Activated T-cell treated with anti-CD3 and anti-CD28 coated beads, Interleukin-2, amount 50 U/mL, for 24 hours (primary cell): Measurements from ENCODE around the gene ETF1.
"Not testable (repeated sequence)": the region's sequence is repeated elsewhere in the genome, so short reads cannot be mapped to it uniquely, and the experiment has no call there.

Experiments used
- DNase-seq: peaks from one replicate; pipeline ENCODE4 v3.0.0-alpha.2; 2020
- H3K27ac Mint-ChIP-seq: 2 replicates; pipeline ENCODE4 v1.8.0; 2020; ENCODE audit warnings: mild to moderate bottlenecking, mixed read lengths
- H3K27me3 Mint-ChIP-seq: 2 replicates; pipeline ENCODE4 v1.8.0; 2020; ENCODE audit warnings: mixed read lengths
- H3K36me3 Mint-ChIP-seq: 2 replicates; pipeline ENCODE4 v1.8.0; 2020; ENCODE audit warnings: low read depth, mixed read lengths
- H3K4me1 Mint-ChIP-seq: 2 replicates; pipeline ENCODE4 v1.8.0; 2020; ENCODE audit warnings: low read depth, mixed read lengths
- H3K4me3 Mint-ChIP-seq: 2 replicates; pipeline ENCODE4 v1.8.0; 2020; ENCODE audit warnings: mild to moderate bottlenecking, moderate library complexity, mixed read lengths
- H3K9me3 Mint-ChIP-seq: 2 replicates; pipeline ENCODE4 v1.8.0; 2020; ENCODE audit warnings: mixed read lengths

ETF1 gene

GRCh38 chr5:138495351-138495750 is 47.7 kb downstream of the ETF1 start:
- H3K27ac Mint-ChIP-seq: peak overlapping the region; percentile 79
- no peak overlapping the region for H3K4me3 Mint-ChIP-seq
- no peaks in the 10 kb centered on the region for H3K9me3 Mint-ChIP-seq

DNA sequence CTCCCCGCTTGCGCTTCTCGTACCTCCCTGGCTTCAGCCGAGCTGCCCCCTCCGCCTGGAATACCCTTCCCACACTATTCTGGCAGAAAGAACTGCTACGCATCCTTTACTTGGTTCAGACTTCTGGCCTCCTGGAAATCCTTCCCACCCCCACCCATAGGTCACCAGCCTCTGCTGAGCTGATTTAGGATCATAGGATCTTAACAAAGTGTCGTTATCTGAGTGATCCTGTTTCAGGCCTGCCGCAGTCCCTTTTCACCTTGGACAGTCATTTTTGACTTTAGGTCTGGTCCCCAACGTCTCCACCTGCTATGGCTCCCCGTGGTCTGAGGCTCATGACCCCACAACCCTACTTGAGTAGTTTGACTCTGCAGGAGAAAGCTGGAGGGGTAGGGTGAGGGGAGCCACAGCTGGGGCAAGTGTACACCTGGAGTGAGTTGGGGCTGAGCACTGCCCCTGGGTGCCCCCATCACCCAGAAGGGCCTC is 50.4 kb downstream of the ETF1 start:
- no peaks in the 10 kb centered on the region for H3K36me3 Mint-ChIP-seq
- DNase-seq: no peak
- H3K27ac Mint-ChIP-seq: peak overlapping the region; percentile 81
- peaks cover 30% of the 10 kb centered on the region for H3K27me3 Mint-ChIP-seq
- H3K9me3 Mint-ChIP-seq: no peaks in the 10 kb centered on the region
- H3K4me1 Mint-ChIP-seq: peaks cover 17% of the 10 kb centered on the region
- H3K4me3 Mint-ChIP-seq: peak overlapping the region; percentile 81

More at GRCh38 chr5:138495351-138495750, 47.7 kb downstream of the ETF1 start:
- no peaks in the 10 kb centered on the region for H3K36me3 Mint-ChIP-seq
- no peak for DNase-seq
- H3K4me1 Mint-ChIP-seq: peaks cover 17% of the 10 kb centered on the region
- peaks cover 18% of the 10 kb centered on the region for H3K27me3 Mint-ChIP-seq

- Mint-ChIP-seq H3K4me3 (peak overlapping the region; percentile 81), H3K27ac (peak overlapping the region; percentile 81), H3K9me3 (no peaks in the 10 kb centered on the region), H3K36me3 (no peaks in the 10 kb centered on the region), H3K4me1 (peaks cover 17% of the 10 kb centered on the region), H3K27me3 (peaks cover 30% of the 10 kb centered on the region)
- peak; percentile 86 for DNase-seq
These were observed 51.1 kb downstream of the ETF1 start for GRCh38 chr5:138491669-138492559.

DNA sequence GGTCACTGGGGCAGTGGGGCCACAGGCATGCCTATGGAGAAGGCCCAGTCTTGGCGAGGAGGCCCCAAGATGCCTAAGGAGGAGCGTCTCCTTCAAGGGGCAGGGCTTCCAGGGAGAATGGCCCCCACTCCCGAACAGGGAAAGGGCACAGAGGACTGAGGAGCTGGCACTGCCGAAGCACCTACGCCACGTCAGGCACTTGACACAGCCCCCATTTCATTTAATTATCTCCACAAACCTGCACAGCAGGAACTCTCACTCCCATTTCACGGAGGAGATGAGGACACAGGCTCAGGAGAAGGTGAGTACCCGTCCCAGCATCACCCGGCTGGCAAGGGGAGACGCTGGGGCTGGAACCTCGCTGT is 51.8 kb downstream of the ETF1 start:
- Mint-ChIP-seq H3K36me3 (no peaks in the 10 kb centered on the region), H3K27me3 (peaks cover 30% of the 10 kb centered on the region), H3K4me3 (peak overlapping the region; percentile 29), H3K27ac (peak overlapping the region; percentile 22), H3K4me1 (peaks cover 17% of the 10 kb centered on the region), H3K9me3 (no peaks in the 10 kb centered on the region)
- DNase-seq: no peak

- Mint-ChIP-seq H3K27ac (peak overlapping the region; percentile 22), H3K4me1 (peaks cover 17% of the 10 kb centered on the region), H3K9me3 (no peaks in the 10 kb centered on the region), H3K27me3 (peaks cover 30% of the 10 kb centered on the region), H3K36me3 (no peaks in the 10 kb centered on the region), H3K4me3 (peak overlapping the region; percentile 29)
- DNase-seq: no peak
These were observed 52.3 kb downstream of the ETF1 start for GRCh38 chr5:138490648-138491283.

DNA sequence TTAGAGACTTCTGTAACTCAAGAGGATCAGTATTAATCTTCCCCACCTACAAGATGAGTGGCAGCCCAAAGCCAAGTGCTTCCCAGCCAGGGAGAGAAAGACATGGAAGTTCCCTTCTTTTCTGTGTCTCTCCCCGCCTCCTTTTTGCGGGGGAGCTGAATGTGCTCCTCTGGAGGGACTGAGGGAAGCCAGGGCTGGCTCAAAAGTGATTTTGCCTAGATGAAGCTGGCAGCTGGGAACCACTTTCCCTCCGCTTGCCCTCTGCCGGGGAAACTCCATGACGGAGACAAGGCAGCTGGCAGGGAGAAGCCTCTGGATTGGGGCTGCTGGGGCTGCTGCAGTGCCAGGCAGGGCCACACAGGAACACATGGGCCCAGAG is 53.4 kb downstream of the ETF1 start:
- H3K4me3 Mint-ChIP-seq: no peak overlapping the region
- H3K36me3 Mint-ChIP-seq: no peaks in the 10 kb centered on the region
- H3K27ac Mint-ChIP-seq: no peak overlapping the region
- H3K4me1 Mint-ChIP-seq: peaks cover 17% of the 10 kb centered on the region
- DNase-seq: no peak
- peaks cover 30% of the 10 kb centered on the region for H3K27me3 Mint-ChIP-seq
- H3K9me3 Mint-ChIP-seq: no peaks in the 10 kb centered on the region

DNA sequence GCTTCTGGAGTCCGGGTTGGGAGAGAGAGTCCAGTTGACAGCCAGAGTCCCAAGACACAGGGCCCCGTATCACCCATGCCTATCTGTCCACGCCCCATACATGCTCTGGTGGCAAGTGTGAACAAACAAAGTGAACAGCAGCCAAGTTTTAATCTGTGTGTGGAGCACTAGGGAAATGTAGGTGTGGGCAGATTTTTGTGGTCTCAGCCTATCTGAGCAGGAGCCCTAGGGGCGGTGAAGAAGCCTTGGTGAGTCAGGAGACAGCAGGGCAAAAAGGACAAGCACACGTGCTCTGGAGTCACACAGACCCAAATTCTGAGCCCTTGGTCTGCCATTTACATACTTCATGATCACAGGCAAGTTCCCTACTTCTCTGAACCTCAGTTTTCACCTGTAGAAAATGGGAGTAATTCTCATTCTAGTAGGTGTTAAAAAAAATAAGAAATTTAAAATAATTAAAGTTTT is 54.5 kb downstream of the ETF1 start:
- Mint-ChIP-seq H3K36me3 (no peaks in the 10 kb centered on the region), H3K27me3 (peaks cover 30% of the 10 kb centered on the region), H3K4me3 (no peak overlapping the region), H3K4me1 (peaks cover 17% of the 10 kb centered on the region), H3K9me3 (no peaks in the 10 kb centered on the region), H3K27ac (no peak overlapping the region)
- DNase-seq: no peak

DNA sequence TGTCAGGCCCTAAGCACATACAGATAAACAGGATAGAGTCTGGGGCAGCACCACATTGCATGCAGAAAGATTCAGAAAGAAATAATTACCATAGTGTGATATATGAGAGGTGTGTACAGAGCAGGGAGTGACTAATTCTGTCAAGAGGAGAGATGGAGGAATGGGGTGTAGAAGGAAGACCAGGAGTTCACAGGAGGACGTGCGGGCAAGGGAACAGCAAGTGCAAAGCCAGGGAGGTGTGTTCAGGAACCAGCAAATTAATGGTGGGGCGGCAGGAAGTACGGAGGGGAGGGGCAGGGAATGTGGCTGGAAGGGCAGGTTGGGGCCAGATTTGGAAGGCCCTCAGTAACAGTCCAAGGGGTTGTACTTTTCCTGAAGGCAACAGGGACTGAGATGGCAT is 60.4 kb downstream of the ETF1 start:
- H3K4me1 Mint-ChIP-seq: no peaks in the 10 kb centered on the region
- H3K9me3 Mint-ChIP-seq: no peaks in the 10 kb centered on the region
- no peak overlapping the region for H3K4me3 Mint-ChIP-seq
- H3K27ac Mint-ChIP-seq: no peak overlapping the region
- DNase-seq: no peak
- no peaks in the 10 kb centered on the region for H3K27me3 Mint-ChIP-seq
- H3K36me3 Mint-ChIP-seq: no peaks in the 10 kb centered on the region

DNA sequence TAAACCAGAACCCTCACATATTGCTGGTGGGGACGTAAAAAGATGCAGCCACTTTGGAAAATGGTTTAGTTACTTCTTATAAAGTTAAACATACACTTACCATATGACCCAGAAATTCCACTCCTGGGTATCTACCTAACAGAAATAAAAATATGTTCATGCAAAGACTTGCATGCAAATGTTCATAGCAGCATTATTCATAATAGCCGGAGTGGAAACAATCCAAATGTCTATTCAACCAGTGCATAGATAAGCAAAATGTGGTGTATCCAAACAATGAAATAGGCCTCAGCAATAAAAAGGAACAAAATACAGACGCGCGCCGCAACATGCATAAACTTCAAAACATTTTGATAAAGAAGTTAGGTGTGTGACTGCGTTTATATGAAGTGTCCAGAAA is 66.1 kb downstream of the ETF1 start:
- Mint-ChIP-seq H3K36me3 (no peaks in the 10 kb centered on the region), H3K4me1 (peaks cover 5% of the 10 kb centered on the region), H3K9me3 (no peaks in the 10 kb centered on the region), H3K27me3 (no peaks in the 10 kb centered on the region), H3K27ac (no peak overlapping the region), H3K4me3 (no peak overlapping the region)
- DNase-seq: no peak

GRCh38 chr5:138473151-138473550 is 69.9 kb downstream of the ETF1 start:
- H3K9me3 Mint-ChIP-seq, H3K4me3 Mint-ChIP-seq, H3K36me3 Mint-ChIP-seq, H3K27me3 Mint-ChIP-seq, DNase-seq, H3K27ac Mint-ChIP-seq: not testable (repeated sequence)
- H3K4me1 Mint-ChIP-seq: peaks cover 11% of the 10 kb centered on the region

DNA sequence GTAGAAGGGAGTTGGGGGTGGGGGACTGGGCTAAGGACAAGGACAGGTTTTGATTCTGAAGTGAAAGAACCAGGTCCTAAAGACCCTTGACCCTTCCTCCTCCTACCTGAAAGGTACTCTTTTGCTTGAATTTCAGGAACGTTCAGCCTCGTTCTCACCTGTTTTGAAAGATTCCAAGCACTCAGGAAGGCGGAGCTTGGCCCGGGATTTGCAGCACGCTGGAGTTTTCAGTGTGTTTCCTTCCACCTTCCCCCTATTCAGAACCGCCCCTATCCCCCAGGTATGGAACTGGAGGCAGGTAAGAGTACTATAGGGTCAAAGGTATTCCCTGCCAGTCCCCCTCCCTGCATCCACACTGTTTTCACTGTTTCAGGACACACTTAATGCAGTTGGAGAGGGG is 70.7 kb downstream of the ETF1 start:
- H3K4me1 Mint-ChIP-seq: peaks cover 19% of the 10 kb centered on the region
- DNase-seq: no peak
- no peaks in the 10 kb centered on the region for H3K27me3 Mint-ChIP-seq
- H3K27ac Mint-ChIP-seq: no peak overlapping the region
- H3K9me3 Mint-ChIP-seq: no peaks in the 10 kb centered on the region
- no peak overlapping the region for H3K4me3 Mint-ChIP-seq
- peaks cover 17% of the 10 kb centered on the region for H3K36me3 Mint-ChIP-seq

DNA sequence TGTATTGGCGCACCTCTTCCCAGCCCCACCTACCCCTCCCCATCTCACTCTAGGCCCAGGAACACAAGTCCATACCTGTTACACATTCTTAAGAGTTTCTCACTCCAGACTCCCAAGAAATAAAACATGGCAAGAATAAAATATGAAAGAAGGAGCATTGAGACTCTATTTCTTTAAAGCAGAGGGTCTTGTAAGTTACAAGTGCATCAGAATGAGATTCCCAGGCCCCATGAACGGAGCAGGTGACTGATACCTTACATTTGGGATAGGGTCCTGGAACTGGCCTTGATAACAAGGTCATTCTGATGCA is 72.0 kb downstream of the ETF1 start:
- no peak for DNase-seq
- H3K4me1 Mint-ChIP-seq: peaks cover 25% of the 10 kb centered on the region
- no peaks in the 10 kb centered on the region for H3K9me3 Mint-ChIP-seq
- no peaks in the 10 kb centered on the region for H3K27me3 Mint-ChIP-seq
- no peak overlapping the region for H3K27ac Mint-ChIP-seq
- H3K36me3 Mint-ChIP-seq: peaks cover 30% of the 10 kb centered on the region
- no peak overlapping the region for H3K4me3 Mint-ChIP-seq

DNA sequence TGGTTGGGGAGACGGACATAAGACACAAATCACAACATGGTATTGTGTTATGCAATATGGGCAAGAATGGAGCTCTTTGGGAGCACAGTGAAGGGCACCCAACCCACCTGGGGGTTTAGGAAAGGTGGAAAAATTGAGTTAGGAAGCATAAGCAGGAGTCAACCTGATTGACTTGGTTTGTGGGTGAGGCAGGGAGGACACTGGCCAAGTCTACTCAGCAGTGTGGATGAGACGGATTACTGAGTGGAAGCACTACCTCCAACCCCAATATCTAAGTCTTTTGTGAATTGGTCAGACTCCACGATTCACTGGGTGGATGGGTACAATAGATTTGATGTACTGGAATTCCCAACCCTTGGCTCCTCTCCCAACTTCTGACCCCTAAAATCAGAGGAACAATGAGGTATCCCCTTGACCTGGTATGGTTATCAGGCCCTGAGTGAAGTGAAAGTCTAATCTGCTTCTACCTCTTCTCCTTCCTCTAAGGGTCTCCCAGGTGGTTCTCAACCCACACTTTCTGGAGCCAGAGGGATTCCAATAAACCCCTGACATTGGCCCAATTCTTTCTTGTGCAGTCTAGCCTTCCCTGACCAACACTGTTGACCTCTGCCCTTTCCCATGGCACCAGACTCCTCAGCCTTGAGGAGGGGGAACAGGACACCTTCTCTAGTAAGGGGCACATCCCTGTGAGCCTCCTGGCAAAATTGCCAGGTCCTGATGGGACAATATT is 72.5 kb downstream of the ETF1 start:
- no peak overlapping the region for H3K4me3 Mint-ChIP-seq
- H3K4me1 Mint-ChIP-seq: peaks cover 25% of the 10 kb centered on the region
- H3K9me3 Mint-ChIP-seq: no peaks in the 10 kb centered on the region
- DNase-seq: no peak
- H3K36me3 Mint-ChIP-seq: peaks cover 33% of the 10 kb centered on the region
- no peaks in the 10 kb centered on the region for H3K27me3 Mint-ChIP-seq
- no peak overlapping the region for H3K27ac Mint-ChIP-seq

DNA sequence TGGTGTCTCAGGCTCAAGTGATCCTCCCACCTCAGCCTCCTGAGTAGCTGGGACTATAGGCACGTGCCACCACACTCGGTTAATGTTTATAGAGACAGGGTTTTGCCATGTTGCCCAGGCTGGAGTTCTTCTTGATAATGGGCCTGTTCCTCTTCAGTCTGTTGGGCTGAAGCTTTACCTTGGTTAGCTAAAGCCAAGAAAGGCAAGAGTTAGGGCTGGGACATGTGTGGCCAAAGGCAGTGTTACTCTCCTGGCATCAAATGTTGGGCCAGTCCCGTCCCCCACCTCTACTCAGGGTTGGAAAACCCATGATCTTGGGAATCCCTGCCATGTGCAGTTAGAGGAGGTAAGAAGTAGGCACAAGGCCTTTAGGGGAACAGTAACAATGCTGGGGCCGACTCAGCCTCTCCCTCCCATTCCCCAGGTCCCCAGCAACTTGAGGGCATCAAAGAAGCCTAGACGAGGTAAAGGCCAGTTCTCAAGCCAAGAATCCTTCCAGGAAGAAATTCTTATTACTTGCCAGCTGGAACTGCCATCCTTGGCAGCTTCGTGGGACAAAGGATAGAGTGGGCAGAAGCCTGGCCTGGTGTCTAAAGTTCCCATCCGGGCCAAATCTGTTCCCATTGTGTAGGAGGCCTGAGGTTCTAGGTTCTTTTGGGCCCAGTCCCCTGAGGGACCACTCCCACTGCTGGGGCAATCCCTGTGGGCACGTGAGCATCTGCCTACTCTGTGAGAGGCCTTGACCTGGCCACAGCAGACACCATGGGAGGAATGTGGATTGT is 73.3 kb downstream of the ETF1 start:
- no peak overlapping the region for H3K4me3 Mint-ChIP-seq
- no peak for DNase-seq
- no peak overlapping the region for H3K27ac Mint-ChIP-seq
- no peaks in the 10 kb centered on the region for H3K9me3 Mint-ChIP-seq
- peaks cover 33% of the 10 kb centered on the region for H3K36me3 Mint-ChIP-seq
- peaks cover 25% of the 10 kb centered on the region for H3K4me1 Mint-ChIP-seq
- H3K27me3 Mint-ChIP-seq: no peaks in the 10 kb centered on the region
